ENCODE data around the gene DNAH12. TPM values are rescaled to one million over a fixed set of nuclear protein-coding genes. Genes with fewer than 3 reads are reported as not detected.

Gene DNAH12
- total RNA-seq, 1 donor from 2014 or later = 0.02 TPM

DNA sequence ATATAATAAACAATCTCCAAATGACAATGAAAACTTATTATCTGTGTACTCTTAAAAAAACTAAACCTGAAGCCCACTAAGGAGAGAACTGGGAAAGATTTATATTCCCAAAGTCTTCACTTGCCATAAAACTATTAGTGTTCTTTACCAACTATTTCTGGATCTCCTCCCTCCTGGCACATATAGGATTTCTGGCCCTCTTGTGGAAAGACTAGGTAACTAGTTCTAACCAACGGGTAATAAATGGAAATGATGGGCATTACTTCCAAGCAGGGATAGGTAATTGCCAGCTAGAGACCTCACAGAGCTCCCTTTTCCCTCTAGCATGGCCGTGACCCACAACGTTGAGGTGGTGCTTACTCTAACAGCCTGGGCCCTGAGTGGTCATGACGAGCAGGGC, 110.1 kb downstream of the DNAH12 start:
- H3K27me3 Mint-ChIP-seq (ENCODE audit: insufficient read depth, low read depth) = no peaks in the 10 kb centered on the region
- no peak overlapping the region for H3K27ac ChIP-seq

DNA sequence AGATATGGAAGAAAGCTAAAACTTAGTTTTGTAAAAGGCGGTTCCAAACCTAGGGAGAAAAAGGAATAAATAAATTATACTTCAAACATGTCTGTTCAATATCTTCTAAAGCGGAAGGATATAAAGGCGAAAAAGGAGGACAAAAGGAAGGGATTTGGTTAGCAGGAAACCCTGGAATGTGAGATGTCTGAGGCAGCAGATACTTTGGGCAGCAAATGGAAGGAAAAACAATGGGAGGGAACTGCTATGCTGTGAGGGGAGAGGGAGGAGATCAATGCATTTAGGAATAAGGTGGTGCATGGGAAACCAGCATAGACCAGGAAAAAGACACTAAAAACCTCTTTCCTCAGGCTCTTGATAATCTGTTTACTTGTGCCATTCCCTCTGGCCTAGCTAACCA, 120.8 kb downstream of the DNAH12 start:
- Mint-ChIP-seq H3K27ac (no peak overlapping the region), H3K27me3 (ENCODE audit: insufficient read depth, low read depth) (peaks cover 5% of the 10 kb centered on the region), H3K9me3 (no peaks in the 10 kb centered on the region), H3K4me3 (no peak overlapping the region), H3K4me1 (peaks cover 8% of the 10 kb centered on the region), H3K36me3 (no peaks in the 10 kb centered on the region)
- Histone ChIP-seq H3K9me3 (ENCODE audit: low read depth) (no peaks in the 10 kb centered on the region), H3K4me1 (peaks cover 11% of the 10 kb centered on the region), H3K27ac (no peak overlapping the region), H3K36me3 (no peaks in the 10 kb centered on the region), H3F3A (ENCODE audit: low read depth) (no peaks in the 10 kb centered on the region), H3K4me3 (no peak overlapping the region), H3K9ac (no peak overlapping the region), H3K79me2 (ENCODE audit: low read depth) (no peaks in the 10 kb centered on the region), H4K20me1 (ENCODE audit: low read depth) (no peaks in the 10 kb centered on the region), H2AFZ (replicated peaks) (peak overlapping the region; percentile 68), H3K4me2 (peak overlapping the region; percentile 7), H3K27me3 (no peaks in the 10 kb centered on the region)
- peak; percentile 44 for DNase-seq (ENCODE audit: low spot score)
- TF ChIP-seq EZH2 (IDR thresholded peaks at IDR 0.05) (no peak), EZH2phosphoT487 (IDR thresholded peaks at IDR 0.05) (no peak)
- TF ChIP-seq, protein P1, sequence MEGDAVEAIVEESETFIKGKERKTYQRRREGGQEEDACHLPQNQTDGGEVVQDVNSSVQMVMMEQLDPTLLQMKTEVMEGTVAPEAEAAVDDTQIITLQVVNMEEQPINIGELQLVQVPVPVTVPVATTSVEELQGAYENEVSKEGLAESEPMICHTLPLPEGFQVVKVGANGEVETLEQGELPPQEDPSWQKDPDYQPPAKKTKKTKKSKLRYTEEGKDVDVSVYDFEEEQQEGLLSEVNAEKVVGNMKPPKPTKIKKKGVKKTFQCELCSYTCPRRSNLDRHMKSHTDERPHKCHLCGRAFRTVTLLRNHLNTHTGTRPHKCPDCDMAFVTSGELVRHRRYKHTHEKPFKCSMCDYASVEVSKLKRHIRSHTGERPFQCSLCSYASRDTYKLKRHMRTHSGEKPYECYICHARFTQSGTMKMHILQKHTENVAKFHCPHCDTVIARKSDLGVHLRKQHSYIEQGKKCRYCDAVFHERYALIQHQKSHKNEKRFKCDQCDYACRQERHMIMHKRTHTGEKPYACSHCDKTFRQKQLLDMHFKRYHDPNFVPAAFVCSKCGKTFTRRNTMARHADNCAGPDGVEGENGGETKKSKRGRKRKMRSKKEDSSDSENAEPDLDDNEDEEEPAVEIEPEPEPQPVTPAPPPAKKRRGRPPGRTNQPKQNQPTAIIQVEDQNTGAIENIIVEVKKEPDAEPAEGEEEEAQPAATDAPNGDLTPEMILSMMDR (IDR thresholded peaks at IDR 0.05) = no peak

More for the DNA sequence above, 110.1 kb downstream of the DNAH12 start:
- no peak for TF ChIP-seq EZH2 (IDR thresholded peaks at IDR 0.05)
- TF ChIP-seq, protein P1 (IDR thresholded peaks at IDR 0.05) = peak; percentile 68
- H3K4me1 ChIP-seq = no peaks in the 10 kb centered on the region
- no peak overlapping the region for H3K9ac ChIP-seq
- DNase-seq (ENCODE audit: low spot score) = peak; percentile 63
- no peaks in the 10 kb centered on the region for H3K79me2 ChIP-seq (ENCODE audit: low read depth)
- H3K4me2 ChIP-seq = no peak overlapping the region
- no peaks in the 10 kb centered on the region for H3F3A ChIP-seq (ENCODE audit: low read depth)
- no peak overlapping the region for H3K4me3 ChIP-seq
- no peak overlapping the region for H2AFZ ChIP-seq (replicated peaks)
- Mint-ChIP-seq H3K27ac (no peak overlapping the region), H3K9me3 (no peaks in the 10 kb centered on the region), H3K4me3 (no peak overlapping the region), H3K36me3 (no peaks in the 10 kb centered on the region), H3K4me1 (no peaks in the 10 kb centered on the region)
- H3K27me3 ChIP-seq = no peaks in the 10 kb centered on the region
- H4K20me1 ChIP-seq (ENCODE audit: low read depth) = no peaks in the 10 kb centered on the region
- no peaks in the 10 kb centered on the region for H3K36me3 ChIP-seq
- no peaks in the 10 kb centered on the region for H3K9me3 ChIP-seq (ENCODE audit: low read depth)

DNA sequence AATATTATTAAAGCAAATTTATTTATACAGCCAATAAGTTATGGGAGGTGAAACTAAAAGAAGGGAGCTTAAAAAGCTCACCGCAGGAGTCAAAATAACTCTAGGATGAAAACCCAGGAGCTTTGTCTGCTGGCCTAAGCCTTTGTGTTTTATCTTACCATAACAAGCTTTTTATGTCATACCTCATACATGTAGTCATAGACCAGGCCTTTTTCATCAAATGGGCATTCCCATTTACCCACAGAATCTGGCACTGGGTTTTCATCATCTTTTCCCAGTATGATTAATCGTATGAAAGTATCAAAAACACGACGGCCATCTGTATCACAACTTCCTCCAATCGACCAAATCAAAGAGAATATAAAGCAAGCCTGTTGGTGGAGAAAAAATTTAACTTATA, 122.8 kb downstream of the DNAH12 start:
- no peak overlapping the region for H3K4me3 ChIP-seq
- H3K9ac ChIP-seq = no peak overlapping the region
- no peaks in the 10 kb centered on the region for H3K9me3 Mint-ChIP-seq
- H3K4me3 Mint-ChIP-seq = no peak overlapping the region
- no peak overlapping the region for H3K27ac ChIP-seq
- H3K36me3 Mint-ChIP-seq = no peaks in the 10 kb centered on the region
- H3K27me3 ChIP-seq = no peaks in the 10 kb centered on the region
- no peaks in the 10 kb centered on the region for H3K36me3 ChIP-seq
- no peaks in the 10 kb centered on the region for H3K79me2 ChIP-seq (ENCODE audit: low read depth)
- no peaks in the 10 kb centered on the region for H3F3A ChIP-seq (ENCODE audit: low read depth)
- H3K4me1 Mint-ChIP-seq = peaks cover 8% of the 10 kb centered on the region
- H3K27ac Mint-ChIP-seq = no peak overlapping the region
- H3K9me3 ChIP-seq (ENCODE audit: low read depth) = no peaks in the 10 kb centered on the region
- no peaks in the 10 kb centered on the region for H4K20me1 ChIP-seq (ENCODE audit: low read depth)
- TF ChIP-seq EZH2phosphoT487 (IDR thresholded peaks at IDR 0.05) (no peak), EZH2 (IDR thresholded peaks at IDR 0.05) (no peak)
- TF ChIP-seq, protein P1 (IDR thresholded peaks at IDR 0.05) = no peak
- peaks cover 11% of the 10 kb centered on the region for H3K4me1 ChIP-seq
- H2AFZ ChIP-seq (replicated peaks) = no peak overlapping the region
- peaks cover 5% of the 10 kb centered on the region for H3K27me3 Mint-ChIP-seq (ENCODE audit: insufficient read depth, low read depth)
- DNase-seq (ENCODE audit: low spot score) = no peak
- no peak overlapping the region for H3K4me2 ChIP-seq

All from neural progenitor cell (in vitro differentiated cells).